ENCODE measurements around the gene GPR146.
A peak's percentile ranks its signal among the peaks of the same experiment; 100 is the strongest.

GPR146 gene

GRCh38 chr7:1080921-1081255 is 36.5 kb downstream of the GPR146 start:
- no peak for DNase-seq

- DNase-seq: no peak
Observed at GRCh38 chr7:1081336-1081735, 37.0 kb downstream of the GPR146 start.

GRCh38 chr7:1081931-1082401 is 37.6 kb downstream of the GPR146 start:
- no peak for DNase-seq

DNA sequence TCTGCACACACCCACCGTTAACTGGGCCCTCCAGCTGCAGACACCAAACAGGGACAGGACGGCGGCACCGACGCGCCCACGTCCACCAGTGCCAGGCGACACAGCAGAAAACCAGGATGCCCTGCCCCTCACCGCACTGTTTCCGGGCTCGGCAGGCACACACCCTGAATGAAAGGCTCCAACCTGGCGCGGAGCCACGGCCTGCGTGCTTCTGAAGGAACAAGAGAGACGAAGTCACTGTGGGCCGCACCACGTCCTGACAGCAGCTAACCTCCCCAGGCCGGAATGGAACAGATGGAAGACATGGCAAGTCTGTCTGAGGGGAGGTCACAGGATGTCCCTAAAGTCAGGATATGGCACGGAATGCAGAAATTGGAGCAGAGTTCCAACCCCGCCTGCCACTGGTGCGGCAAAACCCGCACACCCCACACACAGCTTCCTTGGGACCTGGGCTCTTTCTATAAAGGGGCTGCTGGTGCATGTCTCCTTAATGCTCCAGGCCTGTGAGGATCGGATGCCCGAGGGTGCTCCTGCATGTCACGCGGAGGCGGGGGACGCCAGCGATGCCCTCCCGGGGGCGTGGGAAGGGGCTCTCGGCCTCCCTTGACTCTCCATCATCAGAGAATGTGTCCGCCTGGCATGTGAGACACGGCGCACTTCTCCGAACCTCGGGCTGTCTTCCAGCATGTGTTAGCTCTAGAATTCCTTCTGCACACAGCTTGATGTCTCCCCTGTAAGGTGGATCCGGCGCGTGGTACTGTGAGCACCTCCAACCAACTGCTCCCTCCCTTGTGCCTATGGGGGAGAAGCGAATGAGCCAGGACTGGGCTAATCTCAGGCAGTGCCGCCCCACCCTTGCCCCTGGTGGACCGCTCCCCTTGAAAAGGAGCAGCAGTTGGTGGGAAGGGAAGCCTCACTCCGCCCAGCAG is 39.6 kb downstream of the GPR146 start:
- DNase-seq: no peak

DNA sequence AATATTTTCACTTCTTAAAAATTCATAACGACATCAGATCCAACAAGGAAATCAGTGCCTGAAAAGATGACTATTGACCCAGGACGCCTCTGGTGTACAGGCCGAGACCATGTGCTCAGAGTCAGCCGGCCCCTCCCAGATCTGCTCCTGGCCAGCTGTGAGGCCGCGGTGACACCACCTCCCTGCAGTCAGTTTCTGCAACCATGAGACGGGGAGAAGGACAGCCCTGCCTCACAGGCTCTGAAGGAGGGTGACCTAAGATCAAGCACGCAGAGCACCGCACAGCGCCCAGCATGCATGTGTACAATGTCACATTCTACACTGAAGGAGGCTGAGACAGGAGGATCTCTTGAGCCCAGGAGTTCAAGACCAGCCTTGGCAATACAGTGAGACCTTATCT is 40.9 kb downstream of the GPR146 start:
- no peak for DNase-seq

- no peak for DNase-seq
Observed at GRCh38 chr7:1085910-1086421, 41.6 kb downstream of the GPR146 start.

DNA sequence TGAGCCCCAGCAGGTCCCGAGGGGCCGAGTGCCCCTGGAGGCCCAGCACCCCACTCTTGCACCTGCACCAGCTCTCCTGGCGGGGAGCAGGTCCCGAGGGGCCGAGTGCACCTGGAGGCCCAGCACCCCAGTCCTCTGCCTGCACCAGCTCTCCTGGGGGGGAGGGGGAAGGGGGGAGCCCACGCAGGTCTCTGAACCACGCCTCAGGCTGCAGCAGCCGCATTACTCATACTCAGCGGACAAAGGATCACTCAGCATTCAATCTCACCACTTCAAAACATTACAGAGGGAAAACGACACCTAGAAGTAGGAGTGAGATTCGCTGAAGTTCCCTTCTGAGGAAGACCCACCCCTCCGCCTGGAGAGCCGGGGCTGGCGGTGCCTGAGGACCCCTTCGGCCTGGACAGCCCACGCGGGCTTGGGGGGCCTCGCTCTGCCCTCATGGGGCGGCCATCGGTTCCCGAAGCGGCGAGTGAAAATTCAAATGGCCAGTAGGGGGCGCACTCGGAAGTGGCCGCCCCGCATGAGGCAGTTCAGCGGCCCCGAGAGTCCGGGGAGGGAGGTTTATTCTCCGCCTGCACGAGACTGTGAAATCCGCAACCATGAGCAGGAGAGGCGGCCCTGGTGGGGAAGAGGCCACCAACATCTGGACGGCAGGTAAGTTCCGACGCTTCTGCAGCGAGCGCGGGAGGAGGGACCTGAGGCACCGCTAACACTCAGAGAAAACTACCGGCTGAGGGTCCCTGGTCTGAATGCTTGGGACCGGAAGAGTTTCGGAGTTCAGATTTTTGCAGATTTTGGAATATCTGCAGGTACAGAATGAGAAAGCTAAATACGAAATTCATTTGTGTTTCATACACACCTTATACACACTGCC is 42.5 kb downstream of the GPR146 start:
- peak; percentile 67 for DNase-seq

- no peak for DNase-seq
Observed at GRCh38 chr7:1087465-1087814, 43.1 kb downstream of the GPR146 start.

DNA sequence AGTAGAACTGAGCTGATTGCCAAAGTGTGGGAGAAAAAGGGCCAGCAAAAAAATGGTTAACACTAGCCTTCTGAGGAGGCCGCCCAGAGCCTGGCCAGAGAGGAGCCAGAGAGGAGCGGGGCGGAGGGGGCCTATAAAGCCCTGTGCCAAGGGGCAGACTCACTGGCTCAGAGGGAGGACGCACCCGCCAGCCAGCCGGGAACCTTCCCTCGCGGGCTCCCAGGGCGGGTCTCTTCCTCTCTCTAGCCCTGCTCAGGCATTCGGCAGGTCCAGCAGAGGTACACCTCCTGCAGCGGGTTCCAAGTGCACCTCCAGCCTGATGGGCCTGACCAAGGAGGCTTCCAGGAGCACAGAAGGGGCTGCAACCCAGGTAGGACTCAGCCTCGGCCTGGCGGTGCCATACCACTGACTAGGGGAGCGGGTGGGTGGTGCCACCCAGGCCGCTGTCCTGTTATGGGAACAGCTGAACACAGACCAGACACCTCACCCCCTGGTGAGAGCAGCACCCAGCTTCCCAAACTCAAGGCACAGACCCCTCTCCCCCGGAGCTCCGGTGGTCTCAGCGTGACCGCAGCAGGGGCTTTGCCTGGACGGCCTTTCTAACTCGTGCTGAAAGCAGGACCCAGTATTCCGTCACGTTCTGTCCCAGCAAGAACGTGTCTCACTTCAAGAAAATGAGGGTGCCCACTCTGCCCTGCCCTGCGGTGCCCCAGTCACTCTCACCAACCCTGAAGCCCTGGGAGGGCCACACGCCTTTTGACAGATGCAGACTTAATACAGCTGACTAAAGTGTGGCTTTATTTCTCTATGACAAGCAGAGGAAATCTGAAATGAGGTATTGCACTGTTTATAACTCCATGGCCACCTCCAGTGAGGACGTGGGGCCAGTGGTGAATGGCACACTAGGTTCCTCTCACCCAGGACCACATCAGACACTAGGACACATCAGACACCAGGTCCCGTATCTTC is 43.9 kb downstream of the GPR146 start, which contains the start of gene GPER1:
TSS of gene GPER1 (plus strand) at position 162 of the 969 bp plus-strand sequence. CDS start 3,616 bp downstream, outside the sequence.
- DNase-seq: no peak

- no peak for DNase-seq
Observed at GRCh38 chr7:1090236-1090635, 45.9 kb downstream of the GPR146 start.

DNA sequence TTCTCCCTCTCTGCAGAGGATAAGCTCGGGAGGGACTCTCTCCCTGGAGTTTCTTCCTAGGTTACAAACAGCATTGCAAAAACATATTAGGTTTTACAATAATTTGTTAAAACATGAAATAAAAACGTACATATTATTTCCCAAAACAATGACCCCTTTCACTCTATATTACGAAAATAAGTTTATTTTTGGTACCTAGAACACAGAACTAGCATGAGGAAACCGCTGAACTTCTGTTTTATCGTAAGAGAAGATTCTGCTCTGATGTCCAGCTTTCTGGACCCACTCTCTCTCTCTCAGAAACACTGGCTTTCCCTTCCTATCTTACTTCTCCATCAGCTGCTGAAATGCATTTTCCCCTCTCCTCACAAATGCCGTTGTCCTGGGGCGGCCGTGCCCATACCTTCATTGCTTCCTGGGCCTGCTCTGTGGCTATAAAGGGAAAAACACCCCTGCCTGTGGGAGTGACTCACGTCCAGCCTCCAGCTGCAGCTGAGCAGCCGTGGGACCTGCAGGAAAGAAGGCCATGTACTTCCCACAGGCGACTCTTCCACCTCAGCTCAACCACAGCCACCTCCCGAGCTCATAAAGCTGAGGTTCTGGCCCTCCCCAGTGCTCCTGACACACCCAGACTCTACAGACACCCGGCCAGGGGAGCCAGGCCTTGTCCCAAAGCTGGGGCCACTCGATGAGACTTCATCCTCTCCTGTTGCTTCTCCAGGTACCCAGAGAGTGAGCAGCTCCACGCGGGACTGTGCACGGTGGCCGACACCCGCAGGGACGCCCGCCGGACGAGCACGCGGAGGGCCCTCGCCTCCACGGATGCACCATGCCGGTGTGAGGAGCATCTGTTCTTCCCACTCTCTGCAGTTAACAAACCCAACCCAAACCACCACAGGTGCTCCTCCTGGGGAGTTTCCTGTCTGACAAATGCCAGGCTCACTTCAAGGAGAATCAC is 46.6 kb downstream of the GPR146 start:
- DNase-seq: no peak

DNA sequence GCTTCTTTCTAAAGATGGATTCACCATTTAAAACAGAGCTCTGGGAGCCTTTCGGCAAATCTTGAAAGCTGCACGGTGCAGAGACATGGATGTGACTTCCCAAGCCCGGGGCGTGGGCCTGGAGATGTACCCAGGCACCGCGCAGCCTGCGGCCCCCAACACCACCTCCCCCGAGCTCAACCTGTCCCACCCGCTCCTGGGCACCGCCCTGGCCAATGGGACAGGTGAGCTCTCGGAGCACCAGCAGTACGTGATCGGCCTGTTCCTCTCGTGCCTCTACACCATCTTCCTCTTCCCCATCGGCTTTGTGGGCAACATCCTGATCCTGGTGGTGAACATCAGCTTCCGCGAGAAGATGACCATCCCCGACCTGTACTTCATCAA is 47.3 kb downstream of the GPR146 start:
- DNase-seq: no peak

DNA sequence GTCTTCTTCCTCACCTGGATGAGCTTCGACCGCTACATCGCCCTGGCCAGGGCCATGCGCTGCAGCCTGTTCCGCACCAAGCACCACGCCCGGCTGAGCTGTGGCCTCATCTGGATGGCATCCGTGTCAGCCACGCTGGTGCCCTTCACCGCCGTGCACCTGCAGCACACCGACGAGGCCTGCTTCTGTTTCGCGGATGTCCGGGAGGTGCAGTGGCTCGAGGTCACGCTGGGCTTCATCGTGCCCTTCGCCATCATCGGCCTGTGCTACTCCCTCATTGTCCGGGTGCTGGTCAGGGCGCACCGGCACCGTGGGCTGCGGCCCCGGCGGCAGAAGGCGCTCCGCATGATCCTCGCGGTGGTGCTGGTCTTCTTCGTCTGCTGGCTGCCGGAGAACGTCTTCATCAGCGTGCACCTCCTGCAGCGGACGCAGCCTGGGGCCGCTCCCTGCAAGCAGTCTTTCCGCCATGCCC is 47.9 kb downstream of the GPR146 start:
- no peak for DNase-seq

DNA sequence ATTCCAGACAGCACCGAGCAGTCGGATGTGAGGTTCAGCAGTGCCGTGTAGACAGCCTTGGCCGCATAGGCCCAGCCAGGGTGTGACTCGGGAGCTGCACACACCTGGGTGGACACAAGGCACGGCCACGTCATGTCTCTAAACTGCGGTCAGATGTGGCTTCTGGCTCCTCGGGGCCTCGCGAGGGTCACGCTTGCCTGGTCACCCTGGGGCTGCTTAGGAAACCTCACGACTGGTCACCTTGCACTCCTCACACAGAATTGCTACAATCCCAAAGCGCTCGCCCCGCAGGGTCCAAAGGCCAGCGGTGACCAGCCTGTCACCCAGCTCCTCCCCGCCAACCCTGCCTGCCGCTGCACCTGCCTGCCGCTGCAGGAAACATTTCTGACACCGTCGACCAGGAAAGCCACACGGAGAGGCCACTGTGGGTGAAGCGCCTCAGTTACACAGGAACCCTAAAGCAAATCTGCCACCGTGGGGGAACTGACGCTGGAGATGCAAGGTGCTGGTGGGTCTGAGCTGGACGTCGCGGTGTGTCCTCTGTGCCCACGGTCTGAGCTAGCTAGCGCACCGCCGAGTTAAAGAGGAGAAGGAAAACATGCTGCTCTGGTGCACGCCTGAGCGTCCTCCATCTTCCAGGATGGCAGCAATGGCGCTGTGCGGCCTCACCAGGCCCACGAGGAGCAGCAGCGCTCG is 48.6 kb downstream of the GPR146 start:
- DNase-seq: no peak

DNA sequence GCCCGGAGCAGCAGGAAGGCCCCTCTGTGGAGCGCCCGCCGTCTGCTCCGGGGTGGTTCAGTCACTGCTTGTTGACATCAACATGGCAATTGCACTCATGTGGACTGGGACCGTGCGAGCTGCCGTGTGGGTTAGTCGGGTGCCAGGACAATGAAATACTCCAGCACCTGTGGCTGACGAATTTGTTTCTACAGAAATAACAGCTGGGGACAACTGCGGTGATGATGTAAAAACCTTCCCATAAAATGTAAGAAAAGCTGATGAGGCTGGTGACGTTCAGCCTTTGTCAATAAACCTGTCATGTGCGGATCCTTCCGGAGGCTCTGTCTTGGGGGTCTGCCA is 49.1 kb downstream of the GPR146 start:
- no peak for DNase-seq

DNA sequence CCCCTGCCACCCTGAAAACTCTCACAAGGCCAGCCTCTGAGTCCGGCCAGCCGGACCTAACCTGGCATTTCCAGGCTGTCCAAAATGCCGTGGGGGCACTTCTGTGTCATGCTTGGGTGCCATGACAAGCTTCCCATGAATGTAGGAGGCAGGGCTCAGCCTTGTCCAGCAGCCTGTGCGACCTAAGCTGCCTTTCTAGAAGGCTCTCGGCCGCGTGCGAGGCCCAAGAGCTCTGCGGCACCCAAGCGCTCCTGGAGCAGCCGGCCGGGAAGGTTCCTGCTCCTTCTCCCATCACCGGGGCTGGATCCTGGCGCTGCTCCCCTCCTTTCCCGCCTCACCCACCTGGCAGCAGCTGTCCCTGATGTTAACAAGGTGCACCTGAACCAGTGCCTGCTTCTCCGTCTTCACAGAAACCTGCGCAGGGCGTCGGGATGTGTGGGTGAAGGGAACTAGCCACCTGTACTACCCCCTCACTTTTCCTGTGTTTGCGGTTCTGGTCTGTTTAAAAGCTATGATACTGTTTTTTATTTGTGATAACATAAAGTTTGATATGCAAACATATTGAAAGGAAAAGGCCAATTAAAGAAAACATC is 49.7 kb downstream of the GPR146 start:
- no peak for DNase-seq

GRCh38 chr7:1094870-1095269 is 50.5 kb downstream of the GPR146 start:
- no peak for DNase-seq

- DNase-seq: no peak
Observed at GRCh38 chr7:1095621-1096155, 51.3 kb downstream of the GPR146 start.
